Measurements from ENCODE around the gene PPP1R14C.

The PPP1R14C gene

DNA sequence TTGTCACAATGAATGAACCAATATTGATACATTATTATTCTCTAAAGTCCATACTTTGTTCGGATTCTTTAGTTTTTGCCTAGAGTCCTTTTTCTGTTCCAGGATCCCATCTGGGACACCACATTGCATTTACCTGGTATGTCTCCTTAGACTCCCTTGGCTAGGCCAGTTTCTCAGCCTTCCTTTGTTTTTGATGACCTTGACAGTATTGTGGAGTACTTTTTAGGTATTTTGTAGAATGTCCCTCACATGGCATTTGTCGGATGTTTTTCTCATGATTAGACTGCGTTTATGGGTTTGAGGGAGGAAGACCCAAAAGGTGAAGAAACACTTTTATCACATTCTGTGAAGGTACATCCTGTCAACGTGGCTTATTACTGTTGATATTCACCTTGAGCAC is 16.9 kb downstream of the PPP1R14C start:
- in situ Hi-C loops (cut with HindIII; ENCODE audit: low sequenced_read_pairs): no loop called here
- no peak overlapping the region for H3K4me3 ChIP-seq (ENCODE audit: low read depth, low read length)
- no peak for DNase-seq (ENCODE audit: low read depth)
- TF ChIP-seq, protein P1, sequence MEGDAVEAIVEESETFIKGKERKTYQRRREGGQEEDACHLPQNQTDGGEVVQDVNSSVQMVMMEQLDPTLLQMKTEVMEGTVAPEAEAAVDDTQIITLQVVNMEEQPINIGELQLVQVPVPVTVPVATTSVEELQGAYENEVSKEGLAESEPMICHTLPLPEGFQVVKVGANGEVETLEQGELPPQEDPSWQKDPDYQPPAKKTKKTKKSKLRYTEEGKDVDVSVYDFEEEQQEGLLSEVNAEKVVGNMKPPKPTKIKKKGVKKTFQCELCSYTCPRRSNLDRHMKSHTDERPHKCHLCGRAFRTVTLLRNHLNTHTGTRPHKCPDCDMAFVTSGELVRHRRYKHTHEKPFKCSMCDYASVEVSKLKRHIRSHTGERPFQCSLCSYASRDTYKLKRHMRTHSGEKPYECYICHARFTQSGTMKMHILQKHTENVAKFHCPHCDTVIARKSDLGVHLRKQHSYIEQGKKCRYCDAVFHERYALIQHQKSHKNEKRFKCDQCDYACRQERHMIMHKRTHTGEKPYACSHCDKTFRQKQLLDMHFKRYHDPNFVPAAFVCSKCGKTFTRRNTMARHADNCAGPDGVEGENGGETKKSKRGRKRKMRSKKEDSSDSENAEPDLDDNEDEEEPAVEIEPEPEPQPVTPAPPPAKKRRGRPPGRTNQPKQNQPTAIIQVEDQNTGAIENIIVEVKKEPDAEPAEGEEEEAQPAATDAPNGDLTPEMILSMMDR (IDR thresholded peaks at IDR 0.05; ENCODE audit: low read depth, low read length, missing control alignments): no peak

DNA sequence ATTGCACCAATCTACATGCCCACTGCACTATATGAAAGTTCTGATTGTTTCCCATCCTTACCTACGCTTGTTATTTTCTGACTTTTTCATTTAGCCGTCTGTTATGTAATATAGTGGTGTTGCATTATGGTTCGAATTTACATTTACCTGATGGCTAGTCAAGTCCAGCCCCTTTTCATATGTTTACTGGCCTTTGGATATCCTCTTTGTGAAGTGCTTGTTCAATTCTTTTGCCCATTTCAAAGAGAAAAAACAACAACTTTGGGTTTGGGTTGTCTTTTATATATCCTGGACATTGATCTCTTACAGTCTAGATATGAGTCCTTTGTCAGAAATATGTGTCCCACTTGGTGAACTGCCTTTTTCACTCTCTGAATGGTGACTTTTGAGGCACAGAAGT is 21.1 kb downstream of the PPP1R14C start:
- in situ Hi-C loops (cut with HindIII; ENCODE audit: low sequenced_read_pairs): no loop called here
- no peak overlapping the region for H3K4me3 ChIP-seq (ENCODE audit: low read depth, low read length)
- no peak for DNase-seq (ENCODE audit: low read depth)
- TF ChIP-seq, protein P1 (IDR thresholded peaks at IDR 0.05; ENCODE audit: low read depth, low read length, missing control alignments): no peak

DNA sequence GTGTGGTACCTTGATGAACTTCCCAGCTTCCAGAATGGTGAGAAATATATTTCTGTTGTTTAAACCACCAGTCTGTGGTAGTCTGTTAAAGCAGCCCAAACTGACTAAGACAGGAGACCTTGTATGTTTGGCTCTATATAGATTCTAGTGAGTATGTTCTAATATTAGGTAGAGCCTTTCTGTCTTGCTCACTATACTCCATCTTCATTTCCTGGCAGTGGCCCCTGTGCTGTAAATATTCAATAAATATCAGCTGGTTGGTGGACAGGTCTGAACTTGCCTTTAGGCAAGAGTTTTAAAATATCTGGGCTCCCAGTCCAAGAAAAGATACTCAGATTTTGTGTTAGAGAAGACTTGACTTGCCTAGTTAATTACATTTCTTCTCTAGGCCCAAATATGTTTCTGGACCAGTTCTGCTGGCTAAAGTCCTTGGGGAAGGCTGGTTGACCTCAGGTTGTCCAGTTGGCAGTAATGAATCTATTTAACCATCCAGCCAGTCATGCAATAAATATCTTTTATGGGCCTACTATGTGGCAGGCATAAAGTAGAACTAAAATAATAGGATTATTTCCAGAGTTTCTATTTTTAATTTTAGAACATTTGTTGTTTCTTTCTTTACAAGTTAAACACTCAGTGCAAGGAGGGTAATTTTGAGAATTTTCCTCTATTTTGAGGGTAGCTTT is 22.3 kb downstream of the PPP1R14C start:
- in situ Hi-C loops (cut with HindIII; ENCODE audit: low sequenced_read_pairs): no loop called here
- no peak for DNase-seq (ENCODE audit: low read depth)

DNA sequence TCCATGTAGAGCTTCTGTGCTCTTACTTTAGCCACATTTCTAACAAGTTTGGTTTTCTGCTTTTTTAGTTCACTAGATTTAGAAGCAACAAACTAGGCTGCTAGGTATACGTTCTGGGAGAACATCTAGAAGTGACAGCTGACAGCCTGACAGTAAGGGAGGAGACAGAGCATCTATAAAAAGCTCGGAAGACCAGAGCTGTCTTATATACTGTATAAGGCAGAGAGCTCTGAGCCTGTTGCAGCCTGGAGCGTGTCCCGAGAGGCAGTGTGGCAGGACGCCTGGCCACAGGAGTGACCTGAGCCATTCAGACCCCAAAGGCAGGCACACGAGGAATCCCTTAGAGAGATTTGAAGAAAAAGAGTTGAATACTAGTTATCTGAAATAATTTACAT is 24.6 kb downstream of the PPP1R14C start:
- DNase-seq (ENCODE audit: low read depth): no peak
- TF ChIP-seq, protein P1 (IDR thresholded peaks at IDR 0.05; ENCODE audit: low read depth, low read length, missing control alignments): no peak
- in situ Hi-C loops (cut with HindIII; ENCODE audit: low sequenced_read_pairs): no loop called here
- no peak overlapping the region for H3K4me3 ChIP-seq (ENCODE audit: low read depth, low read length)

More for the DNA sequence above, 22.3 kb downstream of the PPP1R14C start:
- TF ChIP-seq, protein P1 (IDR thresholded peaks at IDR 0.05; ENCODE audit: low read depth, low read length, missing control alignments): no peak
- H3K4me3 ChIP-seq (ENCODE audit: low read depth, low read length): no peak overlapping the region

DNA sequence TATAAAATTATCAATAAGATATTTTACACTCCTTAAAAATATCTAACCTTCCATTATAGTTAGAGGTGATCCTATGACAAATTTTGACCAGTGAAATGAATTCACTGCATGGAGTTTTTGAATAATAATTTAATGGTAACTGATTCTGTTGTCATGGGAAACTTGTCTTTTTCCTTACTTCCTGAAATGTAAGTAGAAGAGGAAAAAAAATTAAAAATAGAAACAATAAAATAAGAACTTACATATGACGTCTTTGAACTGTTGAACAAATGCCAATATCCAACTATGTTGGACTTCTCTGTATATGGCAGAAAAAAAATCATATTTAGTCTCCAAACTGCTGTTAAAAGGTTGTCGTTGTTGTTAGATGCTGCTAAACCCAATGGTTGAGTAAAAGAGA is 26.3 kb downstream of the PPP1R14C start:
- no peak overlapping the region for H3K4me3 ChIP-seq (ENCODE audit: low read depth, low read length)
- in situ Hi-C loops (cut with HindIII; ENCODE audit: low sequenced_read_pairs): no loop called here
- TF ChIP-seq, protein P1 (IDR thresholded peaks at IDR 0.05; ENCODE audit: low read depth, low read length, missing control alignments): no peak
- DNase-seq (ENCODE audit: low read depth): no peak

DNA sequence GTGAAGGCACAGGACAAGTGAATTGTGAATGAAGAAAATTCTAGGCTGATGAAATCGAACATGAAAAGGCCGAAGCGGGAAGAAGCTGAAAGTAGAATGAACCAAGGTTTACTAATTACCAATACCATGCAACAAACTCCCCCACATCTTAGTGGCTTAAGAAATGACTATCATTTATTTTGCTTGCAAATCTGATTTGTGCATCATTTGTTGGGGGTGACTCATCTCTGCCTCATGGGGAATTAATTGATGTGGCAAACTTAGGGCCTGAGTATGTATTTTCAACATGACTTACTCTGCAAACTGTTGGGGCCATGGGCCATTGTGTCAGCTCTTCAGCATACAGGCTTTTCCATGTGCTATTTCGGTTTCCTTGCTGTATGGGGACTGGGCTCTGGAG is 26.8 kb downstream of the PPP1R14C start:
- in situ Hi-C loops (cut with HindIII; ENCODE audit: low sequenced_read_pairs): no loop called here
- TF ChIP-seq, protein P1 (IDR thresholded peaks at IDR 0.05; ENCODE audit: low read depth, low read length, missing control alignments): no peak
- peak; percentile 41 for DNase-seq (ENCODE audit: low read depth)
- no peak overlapping the region for H3K4me3 ChIP-seq (ENCODE audit: low read depth, low read length)

All from astrocyte of the cerebellum (primary cell).